K562 treated with DMSO at 1 percent for 24 hours (cell line): ENCODE measurements around the gene OR4K15. TPM values are rescaled to one million over a fixed set of nuclear protein-coding genes. Genes with fewer than 3 reads are reported as not detected.

Source experiments
- total RNA-seq: library from RNA; unstranded; fragments of 300-600 nt; gene quantifications from 2 replicates; pipeline ENCODE4 v1.2.3, GENCODE V29; 2022; ENCODE audit warnings: low read depth; ENCODE audit not compliant: insufficient read depth

The OR4K15 gene
- not detected in 2 replicates for total RNA-seq

GRCh38 chr14:19975291-19975690 is at the start of gene OR4K15:
Gene OR4K15 (plus strand): TSS chr14:19975591. CDS start chr14:19975591, 0 bp downstream.

GRCh38 chr14:19930617-19931016 is 44.8 kb upstream of the OR4K15 start, which contains the start of gene OR4K1:
Gene OR4K1 (plus strand): TSS chr14:19930917. CDS start chr14:19935667, 4,750 bp downstream.

GRCh38 chr14:20001863-20002262 is 26.5 kb downstream of the OR4K15 start, which contains the start of gene OR4Q2:
Gene OR4Q2 (plus strand): TSS chr14:20002163.

GRCh38 chr14:20019257-20019865 is 44.0 kb downstream of the OR4K15 start, which contains the start of gene OR4K14:
Gene OR4K14 (minus strand): TSS chr14:20019307. CDS start chr14:20015193, 4,114 bp downstream.

Other genes with a start within 250 kb of the OR4K15 start
- not detected in 2 replicates for gene OR4Q3, start 232.0 kb upstream of the OR4K15 start, total RNA-seq
- not detected in 2 replicates for gene OR4M1, start 202.1 kb upstream of the OR4K15 start, total RNA-seq
- not detected in 2 replicates for gene OR4N2, start 171.8 kb upstream of the OR4K15 start, total RNA-seq
- not detected in 2 replicates for gene OR4K2, start 100.4 kb upstream of the OR4K15 start, total RNA-seq
- gene OR4K5, start 55.0 kb upstream of the OR4K15 start, total RNA-seq, result not detected in 2 replicates
- not detected in 2 replicates for gene OR4K1, start 44.7 kb upstream of the OR4K15 start, total RNA-seq
- gene OR4Q2, start 26.6 kb downstream of the OR4K15 start, total RNA-seq, result not detected in 2 replicates
- not detected in 2 replicates for gene OR4K14, start 43.7 kb downstream of the OR4K15 start, total RNA-seq
- not detected in 2 replicates for gene OR4K13, start 60.4 kb downstream of the OR4K15 start, total RNA-seq
- not detected in 2 replicates for gene OR4L1, start 84.5 kb downstream of the OR4K15 start, total RNA-seq
- gene OR4K17, start 135.1 kb downstream of the OR4K15 start, total RNA-seq, result not detected in 2 replicates
- not detected in 2 replicates for gene OR4N5, start 163.2 kb downstream of the OR4K15 start, total RNA-seq
- gene OR11G2, start 215.3 kb downstream of the OR4K15 start, total RNA-seq, result not detected in 2 replicates
- gene OR11H6, start 248.1 kb downstream of the OR4K15 start, total RNA-seq, result not detected in 2 replicates